HepG2 (cell line): ENCODE results near the gene ARL15. TPM values are rescaled to one million over a fixed set of nuclear protein-coding genes. Genes with fewer than 3 reads are reported as not detected.

ENCODE experiments used
- ATAC-seq: fragments of 200-7000 bp; cut with Tn5 transposase; 3 replicates; pipeline ENCODE4 v1.9.1; 2020; ENCODE audit warnings: mild to moderate bottlenecking, moderate library complexity
- BruUV-seq: library from RNA; stranded (reverse); fragments of 400-500 nt; replicated peaks from 2 replicates; lab custom pipeline; 2021; lab: Mats Ljungman, UMichigan
- CTCF ChIA-PET: fragments of 300-600 bp; formaldehyde crosslinking; extraction: SDS; loops from one replicate; lab custom pipeline; 2021; ENCODE audit warnings: low total read pairs, inconsistent platforms, low intra/inter-chr PET ratio; lab: Yijun Ruan, JAX
- POLR2A ChIA-PET: fragments of 350-600 bp; sonication (Branson Sonifier 250); formaldehyde crosslinking; loops from one replicate; lab custom pipeline; 2020; ENCODE audit warnings: antibody characterized with exemption, inconsistent platforms; lab: Yijun Ruan, JAX
- DNase-seq: peaks from one replicate; pipeline ENCODE4 v3.0.0-alpha.2; 2015; ENCODE audit warnings: low spot score
- FAIRE-seq: peaks from 3 replicates; lab custom pipeline; 2011; peaks lifted over from hg19 to GRCh38; lab: Jason Lieb, UNC
- H2AFZ ChIP-seq: one replicate; pipeline ENCODE4 v1.6.1; 2011; ENCODE audit warnings: low read length, inconsistent platforms
- H3K27ac ChIP-seq: fragments of 300-600 bp; 3 replicates; pipeline ENCODE4 v1.8.0; 2011; ENCODE audit warnings: mixed run types, mild to moderate bottlenecking, mixed read lengths, low read length, inconsistent platforms; ENCODE audit not compliant: insufficient read depth; ENCODE audit errors: extremely low read length
- H3K27me3 ChIP-seq, 2 experiments: fragments of 200-600 bp in 1 of 2; 2 replicates in 1 of 2; 3 replicates in 1 of 2; pipeline versions ENCODE4 v1.6.0 to v1.8.0; 2011; ENCODE audit warnings: low read length in 2 of 2, mild to moderate bottlenecking in 2 of 2, moderate library complexity in 2 of 2, inconsistent platforms in 1 of 2; ENCODE audit not compliant: insufficient read depth in 2 of 2, control insufficient read depth in 1 of 2
- H3K36me3 ChIP-seq, 2 experiments: fragments of 200-600 bp in 1 of 2; replicated peaks in 1 of 2; 2 replicates in 1 of 2; 3 replicates in 1 of 2; pipeline versions ENCODE4 v1.5.1 to v1.8.0; 2011; ENCODE audit warnings: low read length in 2 of 2, inconsistent platforms in 1 of 2; ENCODE audit not compliant: insufficient read depth in 2 of 2, control insufficient read depth in 1 of 2
- H3K4me1 ChIP-seq: 2 replicates; pipeline ENCODE4 v1.5.1; 2012; ENCODE audit warnings: low read length, inconsistent platforms; ENCODE audit not compliant: insufficient read depth
- H3K4me2 ChIP-seq: 2 replicates; pipeline ENCODE4 v1.6.0; 2011; ENCODE audit warnings: low read depth, low read length, inconsistent platforms
- H3K4me3 ChIP-seq, 3 experiments: fragments of 200-600 bp in 1 of 3; sonication (generic), shearing (Covaris generic) in 1 of 3; replicated peaks in 1 of 3; 2 replicates each; pipeline ENCODE4 v1.5.1; 2011 to 2016; ENCODE audit warnings: low read length in 3 of 3, inconsistent platforms in 2 of 3, low read depth in 2 of 3, mild to moderate bottlenecking in 2 of 3, control low read depth in 1 of 3, mixed read lengths in 1 of 3; ENCODE audit not compliant: insufficient read depth in 1 of 3
- H3K79me2 ChIP-seq: one replicate; pipeline ENCODE4 v1.6.1; 2011; ENCODE audit warnings: low read length, inconsistent platforms; ENCODE audit not compliant: insufficient read depth
- H3K9ac ChIP-seq: 2 replicates; pipeline ENCODE4 v1.6.0; 2011; ENCODE audit warnings: mild to moderate bottlenecking, low read depth, low read length, inconsistent platforms; ENCODE audit not compliant: insufficient read depth
- H3K9me3 ChIP-seq: 2 replicates; pipeline ENCODE4 v1.5.1; 2012; ENCODE audit warnings: mild to moderate bottlenecking, low read length
- H4K20me1 ChIP-seq: 2 replicates; pipeline ENCODE4 v1.6.0; 2011; ENCODE audit warnings: inconsistent platforms, mild to moderate bottlenecking, low read length, moderate library complexity; ENCODE audit not compliant: insufficient read depth
- CENPX ChIP-seq: sonication (generic); formaldehyde crosslinking; IDR thresholded peaks from 2 replicates; pipeline ENCODE4 v1.9.0; 2021; ENCODE audit warnings: mild to moderate bottlenecking, missing genetic modification reagents, moderate library complexity
- IKZF4 ChIP-seq: sonication (generic); formaldehyde crosslinking; IDR thresholded peaks from 2 replicates; pipeline ENCODE4 v1.5.1; 2020; ENCODE audit warnings: borderline replicate concordance, mild to moderate bottlenecking, low read depth, missing genetic modification reagents; ENCODE audit errors: not compliant biosample characterization
- ZNF83 ChIP-seq: sonication (generic); formaldehyde crosslinking; IDR thresholded peaks from 2 replicates; pipeline ENCODE4 v1.4.0; 2020; ENCODE audit warnings: missing genetic modification reagents, mild to moderate bottlenecking, borderline replicate concordance
- WGBS: methylation state at CpG from one replicate; pipeline ENCODE4 v1.1.6; 2017; ENCODE audit warnings: low lambda C conversion rate; 5-methylcytosine and 5-hydroxymethylcytosine counted together
- in situ Hi-C: cut with HindIII; loops from 2 replicates; pipeline ENCODE4 v1.10.0; 2017; ENCODE audit warnings: low pct_unique_long_range_greater_than_20kb; ENCODE audit not compliant: extremely low pct_ligation_motif_present
- intact Hi-C: fragments of 100-400 bp; cut with micrococcal nuclease; formaldehyde crosslinking; loops from one replicate; pipeline ENCODE4 v1.10.0; 2022; ENCODE audit not compliant: unreplicated experiment
- polyA plus RNA-seq, 8 experiments: library from polyadenylated mRNA; depleted of rRNA in 3 of 8; stranded (reverse) in 7 of 8; unstranded in 1 of 8; fragments of >200 nt; fragmentation: Illumina TruSeq in 4 of 8; extraction: Trizol in 4 of 8; gene quantifications; 2 replicates each; pipeline versions ENCODE4 v1.2.1 to v1.2.3, GENCODE V29; 2011 to 2016; ENCODE audit warnings: low read depth in 4 of 8, missing spikeins in 1 of 8, mixed read lengths in 1 of 8; ENCODE audit not compliant: insufficient read depth in 1 of 8
- total RNA-seq, 5 experiments: library from RNA; depleted of rRNA; stranded (reverse); fragments of >200 nt; fragmentation: Illumina TruSeq; extraction: Trizol; gene quantifications; 2 replicates each; pipeline ENCODE4 v1.2.3, GENCODE V29; 2016; ENCODE audit warnings: low read depth in 1 of 5
- TF ChIP-seq, protein P1 (sequence below): sonication (generic); formaldehyde crosslinking; IDR thresholded peaks from 2 replicates; pipeline ENCODE4 v1.4.0; 2020; ENCODE audit warnings: missing genetic modification reagents, mild to moderate bottlenecking, borderline replicate concordance

The ARL15 gene
- total and polyA plus RNA-seq, 2 of the 13 experiments (the other 11 are each of a cell fraction or from before 2014, with no cell fraction given): 2.5 to 7.7 TPM

- TF ChIP-seq CENPX (CRISPR knock-in tag): no peak
- TF ChIP-seq, protein P1, sequence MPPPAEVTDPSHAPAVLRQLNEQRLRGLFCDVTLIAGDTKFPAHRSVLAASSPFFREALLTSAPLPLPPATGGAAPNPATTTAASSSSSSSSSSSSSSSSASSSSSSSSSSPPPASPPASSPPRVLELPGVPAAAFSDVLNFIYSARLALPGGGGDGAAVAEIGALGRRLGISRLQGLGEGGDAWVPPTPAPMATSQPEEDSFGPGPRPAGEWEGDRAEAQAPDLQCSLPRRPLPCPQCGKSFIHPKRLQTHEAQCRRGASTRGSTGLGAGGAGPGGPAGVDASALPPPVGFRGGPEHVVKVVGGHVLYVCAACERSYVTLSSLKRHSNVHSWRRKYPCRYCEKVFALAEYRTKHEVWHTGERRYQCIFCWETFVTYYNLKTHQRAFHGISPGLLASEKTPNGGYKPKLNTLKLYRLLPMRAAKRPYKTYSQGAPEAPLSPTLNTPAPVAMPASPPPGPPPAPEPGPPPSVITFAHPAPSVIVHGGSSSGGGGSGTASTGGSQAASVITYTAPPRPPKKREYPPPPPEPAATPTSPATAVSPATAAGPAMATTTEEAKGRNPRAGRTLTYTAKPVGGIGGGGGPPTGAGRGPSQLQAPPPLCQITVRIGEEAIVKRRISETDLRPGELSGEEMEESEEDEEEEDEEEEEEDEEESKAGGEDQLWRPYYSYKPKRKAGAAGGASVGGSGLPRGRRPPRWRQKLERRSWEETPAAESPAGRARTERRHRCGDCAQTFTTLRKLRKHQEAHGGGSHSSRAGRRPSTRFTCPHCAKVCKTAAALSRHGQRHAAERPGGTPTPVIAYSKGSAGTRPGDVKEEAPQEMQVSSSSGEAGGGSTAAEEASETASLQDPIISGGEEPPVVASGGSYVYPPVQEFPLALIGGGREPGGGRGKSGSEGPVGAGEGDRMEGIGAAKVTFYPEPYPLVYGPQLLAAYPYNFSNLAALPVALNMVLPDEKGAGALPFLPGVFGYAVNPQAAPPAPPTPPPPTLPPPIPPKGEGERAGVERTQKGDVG (CRISPR knock-in tag): no peak
- TF ChIP-seq ZNF83 (CRISPR knock-in tag): no peak
These were observed 98.0 kb downstream of the ARL15 start (continued) for GRCh38 chr5:54212331-54212730.

- CTCF ChIA-PET: no interaction called here
- no peak for ATAC-seq
These were observed 98.5 kb downstream of the ARL15 start for GRCh38 chr5:54211912-54212311.

More at GRCh38 chr5:54211912-54212311, 98.5 kb downstream of the ARL15 start:
- POLR2A ChIA-PET: no interaction called here
- Histone ChIP-seq H3K4me1 (no peaks in the 10 kb centered on the region), H3K4me3 (no peak overlapping the region), H3K27ac (no peak overlapping the region), H2AFZ (no peak overlapping the region), H4K20me1 (no peaks in the 10 kb centered on the region), H3K9me3 (no peaks in the 10 kb centered on the region), H3K79me2 (no peaks in the 10 kb centered on the region), H3K9ac (no peak overlapping the region), H3K4me2 (no peak overlapping the region), H3K36me3 (no peaks in the 10 kb centered on the region), H3K27me3 (no peaks in the 10 kb centered on the region)
- FAIRE-seq (no peak), DNase-seq (no peak)
- in situ Hi-C loops (loop anchor here (10.0 kb wide), 1 partner anchor 947 kb away; no protein-coding TSS in a partner anchor), intact Hi-C loops (loop anchor here (10.0 kb wide), 1 partner anchor 147 kb away; no protein-coding TSS in a partner anchor)
- TF ChIP-seq IKZF4 (CRISPR knock-in tag): no peak
- 69% methylated on average over 3 of the region's 3 CpGs for WGBS
- BruUV-seq: no TSS peak
